Heart left ventricle (tissue), 13 donors: ENCODE data around the gene KIRREL3.

ENCODE experiments used
- CTCF ChIP-seq, 12 donors: fragments of 200-600 bp; sonication (generic) in 4 of 12; IDR thresholded peaks; one replicate each; pipeline versions ENCODE4 v1.5.0 to v1.8.0; 2018 to 2022; ENCODE audit warnings: antibody characterized with exemption in 12 of 12, mild to moderate bottlenecking in 5 of 12
- POLR2A ChIP-seq, 2 donors: fragments of 450-650 bp; IDR thresholded peaks; one replicate each; pipeline ENCODE4 v1.6.1; 2017; ENCODE audit warnings: antibody characterized with exemption in 2 of 2, mild to moderate bottlenecking in 2 of 2, moderate library complexity in 2 of 2
- donor health status: ischemic (EF 13 %, LVEDD 7.1; RV severe dilation, severe dysfunction).
- donor health status: DM: no; HTN: yes; CAD: no.
- donor health status: DM: no; HTN: no; CAD: no.
- donor health status: ischemic (EF 25% LVEDD 6.9; RV normal size, moderate dysfunction).
- donor health status: ischemic (EF 25% LVEDD 5.7; RV mildly dilated, moderate dysfunction).
- donor health status: ischemic (EF 35%, LVEDD 5.7; RV mildly dilated, moderate dysfunction).
- donor health status: nonischemic (EF 11% LVEDD 7.7; RV severe dilation, severe dysfunction).
- donor health status: DM: yes; HTN: yes; CAD: no.
- donor health status: PGD.
- donor health status: ischemic (EF 29% LVEDD 5.4; RV normal size, mild dysfunction).
- donor health status: nonischemic (EF 23%, LVEDD 6.1; RV moderate dilation, normal function).

DNA sequence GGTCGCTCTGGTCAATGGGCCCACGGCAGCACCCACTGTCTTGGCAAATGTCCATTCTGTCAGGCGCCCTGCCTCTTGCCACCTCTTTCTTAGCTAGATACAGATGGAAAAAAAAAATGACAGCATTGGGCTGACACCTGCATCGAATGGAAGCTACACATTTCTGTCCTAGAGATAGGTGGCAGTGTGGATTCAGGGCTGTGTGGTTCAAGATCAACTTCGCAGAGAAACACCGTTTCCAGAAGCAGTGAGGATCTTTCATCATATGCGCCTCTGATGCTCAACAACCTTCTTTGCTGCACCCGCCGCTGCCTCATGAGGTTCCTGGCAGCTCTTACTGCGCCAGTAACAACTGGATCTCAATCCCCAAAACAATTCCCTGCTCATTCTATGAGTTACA lies 236.3 kb downstream of the KIRREL3 start:
- TF ChIP-seq CTCF (IDR thresholded peaks at IDR 0.05) (no peak), POLR2A (IDR thresholded peaks at IDR 0.05) (no peak)
